GM19452 (cell line): ENCODE data around the gene SENP5.
"Not testable (repeated sequence)": the region's sequence is repeated elsewhere in the genome, so short reads cannot be mapped to it uniquely, and the experiment has no call there.

Experiments used
- ATAC-seq: cut with Tn5 transposase; IDR thresholded peaks from one replicate; pipeline ENCODE4 v1.9.1; 2021; ENCODE audit not compliant: unreplicated experiment

The SENP5 gene

GRCh38 chr3:196867507-196868296 is at the start of gene SENP5:
Gene SENP5 (plus strand): TSS chr3:196867920. CDS start chr3:196885182, 17,262 bp downstream.
- peak; percentile 97 for ATAC-seq

- no peak for ATAC-seq
These were observed 45.8 kb upstream of the SENP5 start for GRCh38 chr3:196821806-196822355.

DNA sequence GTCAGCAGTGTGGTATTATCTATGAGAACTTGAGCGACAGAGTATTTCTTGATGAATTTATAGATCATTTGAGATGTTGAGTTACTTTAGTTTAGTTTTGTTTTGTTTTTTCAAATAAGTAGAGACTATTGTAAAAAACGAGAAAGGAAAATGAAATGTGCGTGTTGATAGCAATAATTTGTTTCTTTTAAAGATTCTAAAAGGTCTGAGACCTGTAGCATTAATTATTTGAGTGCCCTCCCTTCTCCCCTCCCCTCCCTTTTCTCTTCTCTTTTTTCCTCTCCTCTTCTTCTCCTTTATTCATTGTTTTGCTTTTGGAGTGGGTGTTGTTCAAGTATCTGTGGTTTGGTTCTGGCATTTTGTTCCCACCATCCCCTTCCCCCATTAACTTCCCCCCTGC is 38.1 kb upstream of the SENP5 start:
- ATAC-seq, result not testable (repeated sequence)

DNA sequence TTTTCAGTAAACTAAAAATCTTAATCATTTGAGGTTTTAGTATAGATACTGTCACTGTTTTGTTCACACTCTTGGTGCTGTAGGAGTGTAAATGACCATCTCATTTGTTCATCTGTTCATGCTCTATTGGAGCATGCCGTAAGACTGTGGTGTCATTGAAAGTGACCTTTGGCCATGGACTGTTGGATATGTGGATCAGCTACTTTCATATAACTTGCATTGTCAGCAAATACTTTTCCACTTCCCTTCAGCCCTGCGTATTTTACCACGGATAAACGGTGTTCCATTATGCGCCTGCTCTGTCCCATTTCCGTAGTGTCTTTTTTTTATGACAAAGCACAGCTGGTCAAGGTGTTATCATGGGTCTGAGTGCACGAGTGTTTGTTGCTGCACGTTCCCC is 32.6 kb upstream of the SENP5 start:
- no peak for ATAC-seq

GRCh38 chr3:196836626-196837025 is 31.1 kb upstream of the SENP5 start:
- ATAC-seq, result not testable (repeated sequence)

DNA sequence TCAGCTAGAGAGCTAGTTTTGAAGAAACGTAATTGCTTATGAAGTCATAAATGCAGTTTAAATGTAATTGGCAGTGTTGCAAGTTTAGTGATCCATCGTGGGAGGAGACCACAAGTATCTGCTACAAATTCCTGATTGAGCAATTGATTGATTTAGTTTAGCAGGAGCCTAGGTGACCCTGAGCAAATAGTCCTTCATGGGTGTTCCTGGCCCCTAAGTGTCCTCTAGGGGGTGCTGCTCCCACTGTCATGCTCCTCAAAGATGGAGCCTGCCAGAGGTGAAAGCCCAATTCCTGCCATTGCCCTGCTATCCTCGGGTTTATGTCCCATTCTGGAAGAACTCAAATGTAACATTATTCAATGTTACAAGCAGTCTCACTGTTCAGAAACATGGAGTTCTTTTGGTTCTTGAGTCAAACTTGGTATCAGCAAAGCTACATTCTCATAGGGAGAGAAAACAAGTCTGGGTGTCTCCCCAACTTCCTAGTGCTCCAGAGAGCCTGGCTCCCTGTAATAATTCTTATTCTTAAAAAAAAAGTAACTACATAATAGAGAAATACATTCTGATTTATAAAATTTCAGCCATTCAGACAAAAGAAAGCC is 29.8 kb upstream of the SENP5 start:
- ATAC-seq, result peak; percentile 67

DNA sequence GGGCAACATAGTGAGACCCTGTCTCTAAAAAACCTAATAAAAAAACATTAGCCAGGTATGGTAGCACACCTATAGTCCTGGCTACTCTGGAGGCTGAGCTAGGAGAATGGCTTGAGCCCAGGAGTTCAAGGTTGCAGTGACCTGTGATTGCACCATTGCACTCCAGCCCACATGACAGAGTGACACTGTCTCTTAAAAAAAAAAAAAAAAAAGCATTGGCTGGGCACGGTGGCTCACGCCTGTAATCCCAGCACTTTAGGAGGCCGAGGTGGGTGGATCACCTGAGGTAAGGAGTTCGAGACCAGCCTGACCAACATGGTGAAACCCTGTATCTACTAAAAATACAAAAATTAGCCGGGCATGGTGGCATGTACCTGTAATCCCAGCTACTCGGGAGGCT is 28.4 kb upstream of the SENP5 start:
- not testable (repeated sequence) for ATAC-seq

- no peak for ATAC-seq
These were observed 24.9 kb upstream of the SENP5 start for GRCh38 chr3:196842567-196843434.

- no peak for ATAC-seq
These were observed 24.1 kb upstream of the SENP5 start for GRCh38 chr3:196843435-196844110.

DNA sequence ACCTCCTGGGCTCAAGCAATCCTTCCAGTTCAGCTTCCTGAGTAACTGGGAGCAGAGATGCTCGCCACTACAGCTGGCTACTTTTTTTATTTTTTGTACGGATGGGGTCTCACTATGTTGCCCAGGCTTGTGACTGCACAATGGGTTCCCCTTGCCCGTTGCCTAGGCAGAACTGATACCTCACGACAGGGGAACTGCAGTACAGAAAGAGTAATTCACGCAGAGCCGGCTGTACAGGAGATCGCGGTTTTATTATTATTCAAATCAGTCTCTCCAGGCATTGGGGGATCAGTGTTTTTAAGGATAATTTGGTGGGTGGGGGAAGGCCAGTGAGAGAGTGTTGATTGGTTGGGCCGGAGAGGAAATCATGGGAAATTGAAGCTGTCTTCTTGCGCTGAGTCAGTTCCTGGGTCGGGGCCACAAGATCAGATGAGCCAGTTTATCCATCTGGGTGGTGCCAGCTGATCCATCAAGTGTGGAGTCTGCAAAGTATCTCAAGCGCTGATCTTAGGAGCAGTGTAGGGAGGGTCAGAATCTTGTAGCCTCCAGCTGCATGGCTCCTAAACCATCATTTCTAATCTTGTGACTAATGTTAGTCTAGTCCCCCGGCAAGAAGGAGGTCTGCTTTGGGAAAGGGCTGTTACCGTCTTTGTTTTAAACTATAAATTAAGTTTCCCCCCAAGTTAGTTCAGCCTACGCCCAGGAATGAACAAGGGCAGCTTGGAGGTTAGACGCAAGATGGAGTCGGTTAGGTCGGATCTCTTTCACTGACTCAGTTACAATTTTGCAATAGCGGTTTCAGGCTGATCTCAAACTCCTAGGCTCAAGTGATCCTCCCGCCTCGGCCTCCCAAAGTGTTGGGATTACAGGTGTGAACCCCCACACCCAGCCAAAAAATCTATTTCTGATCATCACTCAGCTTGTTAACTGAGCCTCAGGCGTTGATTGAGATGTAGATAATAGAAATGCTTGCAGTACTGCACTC is 23.2 kb upstream of the SENP5 start:
- ATAC-seq, result not testable (repeated sequence)

GRCh38 chr3:196848375-196848774 is 19.3 kb upstream of the SENP5 start:
- not testable (repeated sequence) for ATAC-seq

GRCh38 chr3:196849180-196849741 is 18.5 kb upstream of the SENP5 start:
- ATAC-seq, result no peak

- ATAC-seq, result not testable (repeated sequence)
These were observed 4.7 kb upstream of the SENP5 start for GRCh38 chr3:196863000-196863399.

DNA sequence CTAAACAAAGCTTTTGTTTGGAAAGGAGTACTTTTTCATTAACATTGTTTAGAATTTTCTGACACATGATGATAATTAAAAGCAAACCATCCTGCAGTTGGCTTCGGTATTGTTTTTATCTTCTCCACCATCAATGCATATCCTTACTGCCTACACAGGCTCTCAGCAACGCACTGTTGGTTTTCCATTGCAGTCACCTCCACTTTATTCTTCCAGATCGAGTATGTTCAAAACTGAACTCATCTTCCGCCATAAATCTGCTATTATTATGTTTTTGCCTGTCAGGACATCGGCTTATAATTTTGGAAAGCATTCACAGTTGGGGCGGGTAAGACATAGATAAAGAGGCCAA is 589 bp upstream of the SENP5 start:
- ATAC-seq, result no peak

DNA sequence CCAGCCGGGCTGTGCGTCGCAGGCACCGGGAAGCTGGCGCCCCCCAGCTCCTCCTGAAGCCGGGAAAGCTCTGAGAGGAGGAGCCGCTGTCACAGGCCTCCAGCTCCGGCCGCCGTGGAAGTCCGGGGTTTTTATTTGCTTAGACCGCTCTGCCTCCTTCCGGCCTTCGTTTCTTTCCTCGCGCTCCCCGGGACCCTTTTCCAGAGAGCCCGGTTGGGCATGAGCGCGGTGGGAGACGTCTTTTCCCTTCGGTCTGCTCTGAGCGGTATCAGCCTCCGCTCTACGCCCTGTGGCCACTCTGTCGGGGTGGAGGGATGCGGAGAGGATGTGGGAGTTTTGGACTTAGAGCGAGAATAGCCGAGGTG is 559 bp downstream of the SENP5 start:
- ATAC-seq, result peak; percentile 15

DNA sequence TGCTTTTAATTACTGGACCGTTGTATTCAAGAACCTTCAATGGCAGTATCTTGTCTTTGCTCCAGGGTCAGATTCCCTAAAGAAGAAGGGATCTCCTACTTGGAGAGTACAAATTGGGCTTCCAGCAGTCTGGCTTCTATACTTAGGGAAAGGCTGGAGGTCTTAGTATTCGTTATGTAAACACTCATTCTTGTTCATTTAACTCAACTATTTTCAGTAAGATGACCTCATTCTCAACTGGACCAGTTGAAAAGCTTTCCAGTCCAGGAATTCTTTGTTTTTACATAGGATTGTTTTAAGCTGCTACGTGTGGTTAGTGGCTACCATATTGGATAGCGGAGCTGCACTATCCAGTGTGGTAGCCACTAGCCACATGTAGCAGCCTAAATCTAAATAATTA is 4.6 kb downstream of the SENP5 start:
- no peak for ATAC-seq

- not testable (repeated sequence) for ATAC-seq
These were observed 6.9 kb downstream of the SENP5 start for GRCh38 chr3:196874511-196875094.

DNA sequence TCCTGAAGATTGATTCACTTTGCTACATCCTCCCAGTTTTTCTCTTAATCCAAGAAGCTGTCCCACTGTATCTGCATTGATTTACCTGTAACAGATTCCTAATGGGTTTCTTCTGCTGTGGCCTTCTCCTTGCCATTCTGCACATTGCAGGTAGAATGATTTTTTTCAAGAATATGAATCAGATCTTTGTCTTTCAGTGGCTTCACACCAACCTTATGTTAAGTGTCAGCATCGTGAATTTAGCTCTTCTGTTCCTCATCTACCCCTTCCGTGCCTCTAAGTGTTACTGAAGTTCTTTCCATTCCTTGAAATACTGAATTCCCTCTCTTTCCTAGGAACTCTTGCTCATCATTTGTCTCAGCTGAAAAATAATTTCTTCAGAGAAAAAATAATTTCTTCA is 7.5 kb downstream of the SENP5 start:
- ATAC-seq, result no peak

GRCh38 chr3:196883361-196883760 is 15.6 kb downstream of the SENP5 start:
- no peak for ATAC-seq
